SKM-1 treated with dmso at 0.1 percent for 144 hours (cell line): ENCODE data around the gene JCHAIN.
A peak's percentile ranks its signal among the peaks of the same experiment; 100 is the strongest.

Experiments used
- DNase-seq: peaks from one replicate; lab custom pipeline; 2025; ENCODE audit not compliant: unreplicated experiment; lab: John Stamatoyannopoulos, UW

Gene JCHAIN

GRCh38 chr4:70640192-70640591, 26.1 kb downstream of the JCHAIN start:
- no peak for DNase-seq

GRCh38 chr4:70637239-70637913, 28.9 kb downstream of the JCHAIN start:
- no peak for DNase-seq

GRCh38 chr4:70634482-70634881, 31.8 kb downstream of the JCHAIN start:
- no peak for DNase-seq

- no peak for DNase-seq
Measured at GRCh38 chr4:70632028-70632427, 34.3 kb downstream of the JCHAIN start.

- DNase-seq, result no peak
Measured at GRCh38 chr4:70630162-70630561, 36.1 kb downstream of the JCHAIN start.

- DNase-seq, result no peak
Measured at GRCh38 chr4:70629469-70630090, 36.7 kb downstream of the JCHAIN start.

- DNase-seq, result no peak
Measured at GRCh38 chr4:70628444-70628843, 37.9 kb downstream of the JCHAIN start, which contains the start of gene ENAM. Gene ENAM, plus strand, starts transcription at chr4:70628744. Its CDS starts 757 bp downstream, at chr4:70629501.

- no peak for DNase-seq
Measured at GRCh38 chr4:70627620-70628019, 38.7 kb downstream of the JCHAIN start.

GRCh38 chr4:70624226-70624793, 42.0 kb downstream of the JCHAIN start:
- no peak for DNase-seq

- peak; percentile 23 for DNase-seq
Measured at GRCh38 chr4:70623323-70623722, 43.0 kb downstream of the JCHAIN start.

- no peak for DNase-seq
Measured at GRCh38 chr4:70619778-70620177, 46.5 kb downstream of the JCHAIN start.

GRCh38 chr4:70619288-70619687, 47.0 kb downstream of the JCHAIN start:
- DNase-seq, result no peak

- DNase-seq, result no peak
Measured at GRCh38 chr4:70614184-70614555, 52.1 kb downstream of the JCHAIN start.

GRCh38 chr4:70613306-70614183, 52.8 kb downstream of the JCHAIN start:
- DNase-seq, result no peak

- no peak for DNase-seq
Measured at GRCh38 chr4:70608324-70608723, 58.0 kb downstream of the JCHAIN start.

GRCh38 chr4:70607334-70607853, 58.9 kb downstream of the JCHAIN start:
- DNase-seq, result no peak

GRCh38 chr4:70606459-70606858, 59.8 kb downstream of the JCHAIN start:
- DNase-seq, result no peak
